ENCODE results near the gene PSMD14. TPM values are rescaled to one million over a fixed set of nuclear protein-coding genes. Genes with fewer than 3 reads are reported as not detected.

The PSMD14 gene
- total and polyA plus RNA-seq, 2 of the 13 experiments (the other 11 are each of a cell fraction or from before 2014, with no cell fraction given), result 60.6 to 149 TPM

DNA sequence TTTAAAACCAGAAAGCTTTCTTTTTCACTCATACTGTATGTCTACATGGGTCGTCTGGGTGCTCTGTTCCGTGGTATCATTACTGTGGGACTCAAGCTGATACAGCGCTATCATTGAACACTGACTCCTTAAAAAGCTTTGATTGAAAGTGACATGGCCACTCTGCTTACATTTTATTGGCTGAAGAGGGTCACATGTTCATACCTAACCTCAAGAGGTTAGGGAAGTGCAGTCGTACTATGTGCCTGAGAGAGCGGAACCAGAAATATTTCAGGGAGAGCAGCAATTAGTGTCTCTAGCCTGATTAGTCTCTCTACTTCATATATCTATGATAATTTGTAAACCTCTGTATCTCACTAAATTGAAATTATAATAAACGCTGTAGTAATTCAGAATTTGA lies 43.5 kb downstream of the PSMD14 start:
- Histone ChIP-seq H4K20me1 (ENCODE audit: insufficient read depth, low read length) (no peaks in the 10 kb centered on the region), H3K27ac (ENCODE audit: extremely low read length, insufficient read depth, low read length) (no peak overlapping the region), H3K4me3 (replicated peaks in 1 of 3; ENCODE audit: insufficient read depth in 1 of 3, low read depth in 2 of 3, low read length in 3 of 3) (no peak overlapping the region), H3K36me3 (replicated peaks in 1 of 2; ENCODE audit: control insufficient read depth in 1 of 2, insufficient read depth in 2 of 2, low read length in 2 of 2) (no peaks in the 10 kb centered on the region; a peak in 1 of 5 replicates), H3K79me2 (ENCODE audit: insufficient read depth, low read length) (peaks cover 88% of the 10 kb centered on the region), H3K9me3 (ENCODE audit: low read length) (no peaks in the 10 kb centered on the region), H3K4me1 (ENCODE audit: insufficient read depth, low read length) (no peaks in the 10 kb centered on the region), H3K4me2 (ENCODE audit: low read depth, low read length) (no peak overlapping the region), H2AFZ (ENCODE audit: low read length) (no peak overlapping the region), H3K9ac (ENCODE audit: insufficient read depth, low read depth, low read length) (no peak overlapping the region), H3K27me3 (ENCODE audit: control insufficient read depth in 1 of 2, insufficient read depth in 2 of 2, low read length in 2 of 2) (no peaks in the 10 kb centered on the region)
- POLR2A ChIA-PET, result no interaction called here
- DNase-seq (ENCODE audit: low spot score) (no peak), ATAC-seq (no peak), FAIRE-seq (no peak)
- BruUV-seq (replicated peaks), result no TSS peak
- WGBS (ENCODE audit: low lambda C conversion rate), result 81% methylated on average over 6 of the region's 6 CpGs
- intact Hi-C loops (cut with micrococcal nuclease; ENCODE audit: unreplicated experiment) (no loop called here), in situ Hi-C loops (cut with HindIII; ENCODE audit: extremely low pct_ligation_motif_present, low pct_unique_long_range_greater_than_20kb) (no loop called here)
- TF ChIP-seq DDIT3 (CRISPR knock-in tag; IDR thresholded peaks at IDR 0.05) (no peak), CREB1 (IDR thresholded peaks at IDR 0.05) (no peak), CREB1 (CRISPR knock-in tag; IDR thresholded peaks at IDR 0.05) (no peak), GFI1 (CRISPR knock-in tag; IDR thresholded peaks at IDR 0.05; ENCODE audit: borderline replicate concordance) (no peak)
- CTCF ChIA-PET (ENCODE audit: low intra/inter-chr PET ratio, low total read pairs), result no interaction called here

GRCh38 chr2:161352719-161353118 lies 44.5 kb downstream of the PSMD14 start:
- H3K27ac ChIP-seq (ENCODE audit: extremely low read length, insufficient read depth, low read length), result no peak overlapping the region
- no peaks in the 10 kb centered on the region for H3K4me1 ChIP-seq (ENCODE audit: insufficient read depth, low read length)
- no peaks in the 10 kb centered on the region for H3K36me3 ChIP-seq (replicated peaks in 1 of 2; ENCODE audit: control insufficient read depth in 1 of 2, insufficient read depth in 2 of 2, low read length in 2 of 2)
- DNase-seq (ENCODE audit: low spot score), result no peak
- ChIA-PET CTCF (ENCODE audit: low intra/inter-chr PET ratio, low total read pairs) (no interaction called here), POLR2A (no interaction called here)
- H3K4me2 ChIP-seq (ENCODE audit: low read depth, low read length), result no peak overlapping the region
- intact Hi-C loops (cut with micrococcal nuclease; ENCODE audit: unreplicated experiment) (no loop called here), in situ Hi-C loops (cut with HindIII; ENCODE audit: extremely low pct_ligation_motif_present, low pct_unique_long_range_greater_than_20kb) (no loop called here)
- no peak overlapping the region for H2AFZ ChIP-seq (ENCODE audit: low read length)
- H3K27me3 ChIP-seq (ENCODE audit: control insufficient read depth in 1 of 2, insufficient read depth in 2 of 2, low read length in 2 of 2), result no peaks in the 10 kb centered on the region
- no peak for FAIRE-seq
- no TSS peak for BruUV-seq (replicated peaks)
- no peaks in the 10 kb centered on the region for H3K9me3 ChIP-seq (ENCODE audit: low read length)
- no peak for ATAC-seq
- no peak overlapping the region for H3K4me3 ChIP-seq (replicated peaks in 1 of 3; ENCODE audit: insufficient read depth in 1 of 3, low read depth in 2 of 3, low read length in 3 of 3)
- no peaks in the 10 kb centered on the region for H4K20me1 ChIP-seq (ENCODE audit: insufficient read depth, low read length)
- peaks cover 83% of the 10 kb centered on the region for H3K79me2 ChIP-seq (ENCODE audit: insufficient read depth, low read length)
- H3K9ac ChIP-seq (ENCODE audit: insufficient read depth, low read depth, low read length), result no peak overlapping the region
- TF ChIP-seq IKZF4 (CRISPR knock-in tag; IDR thresholded peaks at IDR 0.05; ENCODE audit: borderline replicate concordance, low read depth, not compliant biosample characterization) (no peak), KDM4B (CRISPR knock-in tag; IDR thresholded peaks at IDR 0.05) (no peak), KLF12 (CRISPR knock-in tag; IDR thresholded peaks at IDR 0.05; ENCODE audit: borderline replicate concordance) (no peak), ZNF674 (CRISPR knock-in tag; IDR thresholded peaks at IDR 0.05; ENCODE audit: low read depth) (no peak), HNF4G (IDR thresholded peaks at IDR 0.05; ENCODE audit: borderline replicate concordance, low read depth, low read length) (no peak), HNF4G (CRISPR knock-in tag; IDR thresholded peaks at IDR 0.05; ENCODE audit: borderline replicate concordance, low read depth) (no peak), MED13 (CRISPR knock-in tag; IDR thresholded peaks at IDR 0.05) (no peak)
- TF ChIP-seq, protein P1, sequence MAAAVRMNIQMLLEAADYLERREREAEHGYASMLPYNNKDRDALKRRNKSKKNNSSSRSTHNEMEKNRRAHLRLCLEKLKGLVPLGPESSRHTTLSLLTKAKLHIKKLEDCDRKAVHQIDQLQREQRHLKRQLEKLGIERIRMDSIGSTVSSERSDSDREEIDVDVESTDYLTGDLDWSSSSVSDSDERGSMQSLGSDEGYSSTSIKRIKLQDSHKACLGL (CRISPR knock-in tag; IDR thresholded peaks at IDR 0.05), result no peak
- TF ChIP-seq, protein P2, sequence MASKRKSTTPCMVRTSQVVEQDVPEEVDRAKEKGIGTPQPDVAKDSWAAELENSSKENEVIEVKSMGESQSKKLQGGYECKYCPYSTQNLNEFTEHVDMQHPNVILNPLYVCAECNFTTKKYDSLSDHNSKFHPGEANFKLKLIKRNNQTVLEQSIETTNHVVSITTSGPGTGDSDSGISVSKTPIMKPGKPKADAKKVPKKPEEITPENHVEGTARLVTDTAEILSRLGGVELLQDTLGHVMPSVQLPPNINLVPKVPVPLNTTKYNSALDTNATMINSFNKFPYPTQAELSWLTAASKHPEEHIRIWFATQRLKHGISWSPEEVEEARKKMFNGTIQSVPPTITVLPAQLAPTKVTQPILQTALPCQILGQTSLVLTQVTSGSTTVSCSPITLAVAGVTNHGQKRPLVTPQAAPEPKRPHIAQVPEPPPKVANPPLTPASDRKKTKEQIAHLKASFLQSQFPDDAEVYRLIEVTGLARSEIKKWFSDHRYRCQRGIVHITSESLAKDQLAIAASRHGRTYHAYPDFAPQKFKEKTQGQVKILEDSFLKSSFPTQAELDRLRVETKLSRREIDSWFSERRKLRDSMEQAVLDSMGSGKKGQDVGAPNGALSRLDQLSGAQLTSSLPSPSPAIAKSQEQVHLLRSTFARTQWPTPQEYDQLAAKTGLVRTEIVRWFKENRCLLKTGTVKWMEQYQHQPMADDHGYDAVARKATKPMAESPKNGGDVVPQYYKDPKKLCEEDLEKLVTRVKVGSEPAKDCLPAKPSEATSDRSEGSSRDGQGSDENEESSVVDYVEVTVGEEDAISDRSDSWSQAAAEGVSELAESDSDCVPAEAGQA (IDR thresholded peaks at IDR 0.05; ENCODE audit: low read depth), result no peak
- TF ChIP-seq, protein P2 (CRISPR knock-in tag; IDR thresholded peaks at IDR 0.05; ENCODE audit: borderline replicate concordance), result no peak

Measured in HepG2 (cell line).